UCSD-AML1 (cell line): Measurements from ENCODE around the gene TELO2.

ENCODE experiments used
- DNase-seq: peaks from one replicate; lab custom pipeline; 2025; ENCODE audit not compliant: unreplicated experiment; lab: John Stamatoyannopoulos, UW

Gene TELO2

DNA sequence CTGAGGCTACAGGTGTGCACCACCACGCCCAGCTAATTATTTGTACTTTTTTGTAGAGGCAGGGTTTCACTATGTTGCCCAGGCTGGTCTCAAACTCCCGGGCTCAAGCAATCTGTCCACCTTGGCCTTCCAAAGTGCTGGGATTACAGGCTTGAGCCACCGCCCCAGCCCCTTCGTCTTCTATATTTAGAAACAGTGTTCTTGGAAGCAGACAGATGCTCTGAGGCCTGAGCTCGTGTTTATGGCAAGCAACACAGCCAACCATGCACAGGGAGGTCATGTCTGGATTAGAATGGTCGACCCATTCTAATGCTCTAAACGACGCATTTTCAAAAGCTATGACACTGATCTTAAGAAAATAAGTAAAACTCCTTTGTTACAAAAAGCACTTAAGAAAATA is 56.9 kb downstream of the TELO2 start:
- DNase-seq, result no peak

DNA sequence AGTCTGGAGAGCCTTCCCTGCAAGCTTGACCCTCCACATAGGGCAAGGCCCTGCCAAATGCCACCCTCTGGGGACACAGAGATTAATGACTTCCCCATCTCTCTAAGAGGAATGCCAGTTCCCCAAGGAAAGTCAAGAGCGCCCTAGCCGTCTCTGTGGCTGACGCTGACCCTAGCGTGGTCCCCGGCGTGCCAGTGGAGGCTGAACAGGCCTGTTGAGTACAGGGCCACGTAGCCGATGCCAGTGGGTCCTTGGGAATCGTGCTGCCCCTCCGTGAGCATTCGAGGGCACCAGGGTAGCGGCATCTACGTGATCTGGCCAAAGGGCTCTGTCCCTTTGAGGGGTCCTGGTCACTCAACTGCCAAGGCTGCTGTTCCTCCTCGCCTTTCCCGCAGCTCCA is 57.5 kb downstream of the TELO2 start:
- no peak for DNase-seq

GRCh38 chr16:1551166-1551565 is 58.0 kb downstream of the TELO2 start:
- DNase-seq, result no peak

- no peak for DNase-seq
These were observed 59.0 kb downstream of the TELO2 start for GRCh38 chr16:1552129-1552528.

GRCh38 chr16:1553946-1554825 is 61.0 kb downstream of the TELO2 start:
- no peak for DNase-seq

DNA sequence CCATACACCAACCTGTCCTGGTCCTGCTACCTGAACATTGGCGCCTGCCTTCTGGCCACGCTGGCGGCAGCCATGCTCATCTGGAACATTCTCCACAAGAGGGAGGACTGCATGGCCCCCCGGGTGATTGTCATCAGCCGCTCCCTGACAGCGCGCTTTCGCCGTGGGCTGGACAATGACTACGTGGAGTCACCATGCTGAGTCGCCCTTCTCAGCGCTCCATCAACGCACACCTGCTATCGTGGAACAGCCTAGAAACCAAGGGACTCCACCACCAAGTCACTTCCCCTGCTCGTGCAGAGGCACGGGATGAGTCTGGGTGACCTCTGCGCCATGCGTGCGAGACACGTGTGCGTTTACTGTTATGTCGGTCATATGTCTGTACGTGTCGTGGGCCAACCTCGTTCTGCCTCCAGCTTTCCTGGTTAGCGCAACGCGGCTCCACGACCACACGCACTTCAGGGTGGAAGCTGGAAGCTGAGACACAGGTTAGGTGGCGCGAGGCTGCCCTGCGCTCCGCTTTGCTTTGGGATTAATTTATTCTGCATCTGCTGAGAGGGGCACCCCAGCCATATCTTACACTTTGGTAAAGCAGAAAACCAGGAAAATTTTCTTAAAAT is 61.8 kb downstream of the TELO2 start:
- no peak for DNase-seq

DNA sequence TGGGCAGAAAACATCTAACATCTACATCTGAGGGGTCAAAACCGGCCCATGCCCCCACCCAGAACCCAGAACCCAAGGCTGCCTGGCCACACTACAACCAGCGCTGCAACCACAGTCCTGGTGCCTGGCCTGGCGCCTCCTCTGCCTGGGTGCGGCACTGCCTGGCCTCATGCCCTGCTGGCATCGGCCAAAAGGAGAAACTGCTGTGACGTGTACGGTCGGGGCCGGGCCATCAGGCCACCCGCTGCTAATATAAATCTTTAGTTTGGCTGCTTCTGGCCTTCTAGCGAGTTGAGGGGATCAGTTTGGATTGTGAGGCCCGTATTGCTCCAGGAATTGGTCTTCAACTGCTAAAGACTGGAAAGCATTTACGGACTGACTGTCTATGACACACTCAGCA is 63.1 kb downstream of the TELO2 start:
- DNase-seq, result no peak

GRCh38 chr16:1557074-1557473 is 63.9 kb downstream of the TELO2 start:
- DNase-seq, result no peak

DNA sequence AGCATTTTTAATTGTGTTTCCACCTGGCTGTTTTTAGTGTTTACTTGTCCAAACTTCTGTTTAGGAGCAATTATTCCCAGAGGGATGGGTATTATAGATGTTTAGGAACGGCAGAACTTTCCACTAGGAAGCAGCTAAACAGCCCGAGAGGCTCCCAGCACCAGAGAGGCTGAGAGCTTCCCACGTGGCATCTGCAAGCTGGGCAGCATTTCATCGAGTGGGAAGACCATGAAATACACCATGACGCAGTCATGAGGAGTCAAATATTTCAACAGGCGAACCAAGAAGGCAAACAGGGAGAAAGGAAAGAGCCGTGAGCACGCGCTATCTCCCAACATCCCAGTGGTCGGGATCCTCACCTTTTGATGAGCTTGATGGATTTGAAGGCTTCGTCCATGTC is 64.4 kb downstream of the TELO2 start:
- DNase-seq, result no peak

DNA sequence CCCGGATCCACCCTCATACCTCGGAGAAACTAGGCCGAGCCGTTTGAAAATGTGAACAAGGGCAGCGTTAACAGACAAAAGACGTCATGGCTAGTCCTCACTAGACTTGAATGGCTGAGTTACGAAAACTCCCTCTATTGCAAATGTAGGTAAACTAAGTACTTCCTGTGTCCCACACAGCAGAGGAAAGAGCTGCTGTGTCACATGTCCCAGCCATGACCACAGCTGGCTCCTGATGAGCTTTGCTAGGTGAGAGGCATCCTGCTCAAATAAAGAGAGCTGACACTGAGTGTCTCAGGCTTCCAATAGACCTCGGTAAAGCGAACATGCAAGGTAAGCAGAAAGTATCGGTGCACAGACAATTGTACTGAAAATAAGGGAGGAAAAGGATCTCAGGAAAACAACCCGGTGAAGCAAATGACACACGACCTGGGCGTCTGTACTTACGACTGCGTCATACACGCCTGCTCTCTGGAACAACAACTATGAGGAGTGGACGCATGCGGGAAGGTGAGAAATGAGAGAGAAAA is 66.4 kb downstream of the TELO2 start:
- no peak for DNase-seq
